ENCODE results near the gene STXBP5. TPM values are rescaled to one million over a fixed set of nuclear protein-coding genes. Genes with fewer than 3 reads are reported as not detected.
A peak's percentile ranks its signal among the peaks of the same experiment; 100 is the strongest.

STXBP5 gene
- total and polyA plus RNA-seq, 9 of the 15 experiments (the other 6 are each of a cell fraction or from before 2014, with no cell fraction given): 23.3 to 172 (median 71.5) TPM

DNA sequence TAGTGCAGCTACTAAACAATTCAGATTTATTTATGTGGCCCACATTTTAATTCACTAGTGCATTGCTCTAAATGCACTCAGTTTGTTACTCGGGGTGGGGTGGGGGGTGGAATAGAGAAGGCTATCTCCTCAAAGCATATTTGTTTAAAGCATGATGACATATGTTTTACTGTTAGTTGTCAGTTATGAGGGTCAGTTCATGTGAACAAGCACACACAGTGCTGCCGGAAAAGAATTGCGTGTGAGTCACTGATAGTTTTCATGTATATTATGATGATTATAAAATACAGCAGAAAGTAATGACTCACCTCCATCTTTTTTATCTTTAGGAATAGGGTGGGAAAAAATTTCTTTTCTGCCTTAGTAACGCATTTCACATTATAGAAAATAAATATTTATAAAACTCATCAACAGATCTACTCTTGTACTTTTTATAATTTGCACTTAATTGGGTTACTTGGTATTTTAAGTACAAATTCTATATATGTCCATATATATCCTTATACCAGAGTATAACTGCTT is 42.2 kb upstream of the STXBP5 start (continued):
- TF ChIP-seq FOXP1 (CRISPR knock-in tag; IDR thresholded peaks at IDR 0.05) (no peak), SETDB1 (IDR thresholded peaks at IDR 0.05; ENCODE audit: low read length) (no peak), RCOR1 (IDR thresholded peaks at IDR 0.05; ENCODE audit: borderline replicate concordance in 1 of 2, low read depth in 2 of 2, low read length in 2 of 2) (peak in 1 of 2 experiments; percentile 78; a peak in 2 of 4 replicates), TEAD1 (CRISPR knock-in tag; IDR thresholded peaks at IDR 0.05) (peak in 1 of 2 experiments; percentile 64; a peak in 2 of 4 replicates), CC2D1A (IDR thresholded peaks at IDR 0.05) (peak; percentile 81), CCAR2 (IDR thresholded peaks at IDR 0.05; ENCODE audit: low read depth, low read length) (no peak), FUS (optimal IDR thresholded peaks at IDR 0.05; ENCODE audit: low read depth, low read length) (no peak), ZNF184 (CRISPR knock-in tag; IDR thresholded peaks at IDR 0.05) (no peak), PHF21A (IDR thresholded peaks at IDR 0.05; ENCODE audit: borderline replicate concordance, low read depth) (no peak), RBM25 (IDR thresholded peaks at IDR 0.05; ENCODE audit: low read depth, low read length, severe bottlenecking) (no peak), SMAD2 (IDR thresholded peaks at IDR 0.05; ENCODE audit: low read depth, low read length) (no peak), ZNF551 (CRISPR knock-in tag; IDR thresholded peaks at IDR 0.05) (no peak)
- TF ChIP-seq, protein P1, sequence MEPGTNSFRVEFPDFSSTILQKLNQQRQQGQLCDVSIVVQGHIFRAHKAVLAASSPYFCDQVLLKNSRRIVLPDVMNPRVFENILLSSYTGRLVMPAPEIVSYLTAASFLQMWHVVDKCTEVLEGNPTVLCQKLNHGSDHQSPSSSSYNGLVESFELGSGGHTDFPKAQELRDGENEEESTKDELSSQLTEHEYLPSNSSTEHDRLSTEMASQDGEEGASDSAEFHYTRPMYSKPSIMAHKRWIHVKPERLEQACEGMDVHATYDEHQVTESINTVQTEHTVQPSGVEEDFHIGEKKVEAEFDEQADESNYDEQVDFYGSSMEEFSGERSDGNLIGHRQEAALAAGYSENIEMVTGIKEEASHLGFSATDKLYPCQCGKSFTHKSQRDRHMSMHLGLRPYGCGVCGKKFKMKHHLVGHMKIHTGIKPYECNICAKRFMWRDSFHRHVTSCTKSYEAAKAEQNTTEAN (CRISPR knock-in tag; IDR thresholded peaks at IDR 0.05): no peak
- TF ChIP-seq, protein P2, sequence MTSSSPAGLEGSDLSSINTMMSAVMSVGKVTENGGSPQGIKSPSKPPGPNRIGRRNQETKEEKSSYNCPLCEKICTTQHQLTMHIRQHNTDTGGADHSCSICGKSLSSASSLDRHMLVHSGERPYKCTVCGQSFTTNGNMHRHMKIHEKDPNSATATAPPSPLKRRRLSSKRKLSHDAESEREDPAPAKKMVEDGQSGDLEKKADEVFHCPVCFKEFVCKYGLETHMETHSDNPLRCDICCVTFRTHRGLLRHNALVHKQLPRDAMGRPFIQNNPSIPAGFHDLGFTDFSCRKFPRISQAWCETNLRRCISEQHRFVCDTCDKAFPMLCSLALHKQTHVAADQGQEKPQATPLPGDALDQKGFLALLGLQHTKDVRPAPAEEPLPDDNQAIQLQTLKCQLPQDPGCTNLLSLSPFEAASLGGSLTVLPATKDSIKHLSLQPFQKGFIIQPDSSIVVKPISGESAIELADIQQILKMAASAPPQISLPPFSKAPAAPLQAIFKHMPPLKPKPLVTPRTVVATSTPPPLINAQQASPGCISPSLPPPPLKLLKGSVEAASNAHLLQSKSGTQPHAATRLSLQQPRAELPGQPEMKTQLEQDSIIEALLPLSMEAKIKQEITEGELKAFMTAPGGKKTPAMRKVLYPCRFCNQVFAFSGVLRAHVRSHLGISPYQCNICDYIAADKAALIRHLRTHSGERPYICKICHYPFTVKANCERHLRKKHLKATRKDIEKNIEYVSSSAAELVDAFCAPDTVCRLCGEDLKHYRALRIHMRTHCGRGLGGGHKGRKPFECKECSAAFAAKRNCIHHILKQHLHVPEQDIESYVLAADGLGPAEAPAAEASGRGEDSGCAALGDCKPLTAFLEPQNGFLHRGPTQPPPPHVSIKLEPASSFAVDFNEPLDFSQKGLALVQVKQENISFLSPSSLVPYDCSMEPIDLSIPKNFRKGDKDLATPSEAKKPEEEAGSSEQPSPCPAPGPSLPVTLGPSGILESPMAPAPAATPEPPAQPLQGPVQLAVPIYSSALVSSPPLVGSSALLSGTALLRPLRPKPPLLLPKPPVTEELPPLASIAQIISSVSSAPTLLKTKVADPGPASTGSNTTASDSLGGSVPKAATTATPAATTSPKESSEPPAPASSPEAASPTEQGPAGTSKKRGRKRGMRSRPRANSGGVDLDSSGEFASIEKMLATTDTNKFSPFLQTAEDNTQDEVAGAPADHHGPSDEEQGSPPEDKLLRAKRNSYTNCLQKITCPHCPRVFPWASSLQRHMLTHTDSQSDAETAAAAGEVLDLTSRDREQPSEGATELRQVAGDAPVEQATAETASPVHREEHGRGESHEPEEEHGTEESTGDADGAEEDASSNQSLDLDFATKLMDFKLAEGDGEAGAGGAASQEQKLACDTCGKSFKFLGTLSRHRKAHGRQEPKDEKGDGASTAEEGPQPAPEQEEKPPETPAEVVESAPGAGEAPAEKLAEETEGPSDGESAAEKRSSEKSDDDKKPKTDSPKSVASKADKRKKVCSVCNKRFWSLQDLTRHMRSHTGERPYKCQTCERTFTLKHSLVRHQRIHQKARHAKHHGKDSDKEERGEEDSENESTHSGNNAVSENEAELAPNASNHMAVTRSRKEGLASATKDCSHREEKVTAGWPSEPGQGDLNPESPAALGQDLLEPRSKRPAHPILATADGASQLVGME (CRISPR knock-in tag; IDR thresholded peaks at IDR 0.05): no peak
- TF ChIP-seq, protein P3, sequence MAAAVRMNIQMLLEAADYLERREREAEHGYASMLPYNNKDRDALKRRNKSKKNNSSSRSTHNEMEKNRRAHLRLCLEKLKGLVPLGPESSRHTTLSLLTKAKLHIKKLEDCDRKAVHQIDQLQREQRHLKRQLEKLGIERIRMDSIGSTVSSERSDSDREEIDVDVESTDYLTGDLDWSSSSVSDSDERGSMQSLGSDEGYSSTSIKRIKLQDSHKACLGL (CRISPR knock-in tag; IDR thresholded peaks at IDR 0.05; ENCODE audit: borderline replicate concordance, poor library complexity, severe bottlenecking): no peak
- TF ChIP-seq, protein P4, sequence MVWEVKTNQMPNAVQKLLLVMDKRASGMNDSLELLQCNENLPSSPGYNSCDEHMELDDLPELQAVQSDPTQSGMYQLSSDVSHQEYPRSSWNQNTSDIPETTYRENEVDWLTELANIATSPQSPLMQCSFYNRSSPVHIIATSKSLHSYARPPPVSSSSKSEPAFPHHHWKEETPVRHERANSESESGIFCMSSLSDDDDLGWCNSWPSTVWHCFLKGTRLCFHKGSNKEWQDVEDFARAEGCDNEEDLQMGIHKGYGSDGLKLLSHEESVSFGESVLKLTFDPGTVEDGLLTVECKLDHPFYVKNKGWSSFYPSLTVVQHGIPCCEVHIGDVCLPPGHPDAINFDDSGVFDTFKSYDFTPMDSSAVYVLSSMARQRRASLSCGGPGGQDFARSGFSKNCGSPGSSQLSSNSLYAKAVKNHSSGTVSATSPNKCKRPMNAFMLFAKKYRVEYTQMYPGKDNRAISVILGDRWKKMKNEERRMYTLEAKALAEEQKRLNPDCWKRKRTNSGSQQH (CRISPR knock-in tag; IDR thresholded peaks at IDR 0.05): no peak; the same call in 1 of the 2 replicates
- TF ChIP-seq, protein P5, sequence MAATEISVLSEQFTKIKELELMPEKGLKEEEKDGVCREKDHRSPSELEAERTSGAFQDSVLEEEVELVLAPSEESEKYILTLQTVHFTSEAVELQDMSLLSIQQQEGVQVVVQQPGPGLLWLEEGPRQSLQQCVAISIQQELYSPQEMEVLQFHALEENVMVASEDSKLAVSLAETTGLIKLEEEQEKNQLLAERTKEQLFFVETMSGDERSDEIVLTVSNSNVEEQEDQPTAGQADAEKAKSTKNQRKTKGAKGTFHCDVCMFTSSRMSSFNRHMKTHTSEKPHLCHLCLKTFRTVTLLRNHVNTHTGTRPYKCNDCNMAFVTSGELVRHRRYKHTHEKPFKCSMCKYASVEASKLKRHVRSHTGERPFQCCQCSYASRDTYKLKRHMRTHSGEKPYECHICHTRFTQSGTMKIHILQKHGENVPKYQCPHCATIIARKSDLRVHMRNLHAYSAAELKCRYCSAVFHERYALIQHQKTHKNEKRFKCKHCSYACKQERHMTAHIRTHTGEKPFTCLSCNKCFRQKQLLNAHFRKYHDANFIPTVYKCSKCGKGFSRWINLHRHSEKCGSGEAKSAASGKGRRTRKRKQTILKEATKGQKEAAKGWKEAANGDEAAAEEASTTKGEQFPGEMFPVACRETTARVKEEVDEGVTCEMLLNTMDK (IDR thresholded peaks at IDR 0.05; ENCODE audit: borderline replicate concordance, insufficient read depth, low read depth, low read length, poor library complexity, severe bottlenecking): no peak

Measured in K562 (cell line).